NOMO-1 treated with DMSO at 0.1 percent for 48 hours (cell line): Measurements from ENCODE around the gene REG3G.
"Not testable (repeated sequence)": the region's sequence is repeated elsewhere in the genome, so short reads cannot be mapped to it uniquely, and the experiment has no call there.

Experiments
- DNase-seq: peaks from one replicate; lab custom pipeline; 2025; ENCODE audit not compliant: unreplicated experiment; lab: John Stamatoyannopoulos, UW

Gene REG3G

DNA sequence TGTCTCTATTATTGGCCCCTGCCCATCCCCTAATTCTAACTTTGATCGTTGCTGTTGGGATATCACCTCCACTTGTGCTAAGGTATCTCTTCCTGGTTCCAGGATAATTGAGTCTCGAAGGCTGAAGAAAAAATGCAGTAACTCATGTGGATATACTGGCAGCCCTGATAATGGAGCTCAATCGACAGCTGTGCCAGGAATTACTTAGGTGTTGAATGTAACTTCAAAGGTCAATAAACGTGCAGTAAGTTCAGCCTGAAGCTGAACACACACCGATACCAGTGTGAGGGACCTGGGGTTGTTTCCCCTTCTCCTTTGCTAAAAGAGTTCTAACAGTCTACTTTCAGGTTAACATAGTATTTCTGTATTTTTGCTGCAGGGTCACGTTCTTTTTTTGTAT lies 11.9 kb upstream of the REG3G start:
- DNase-seq, result no peak

DNA sequence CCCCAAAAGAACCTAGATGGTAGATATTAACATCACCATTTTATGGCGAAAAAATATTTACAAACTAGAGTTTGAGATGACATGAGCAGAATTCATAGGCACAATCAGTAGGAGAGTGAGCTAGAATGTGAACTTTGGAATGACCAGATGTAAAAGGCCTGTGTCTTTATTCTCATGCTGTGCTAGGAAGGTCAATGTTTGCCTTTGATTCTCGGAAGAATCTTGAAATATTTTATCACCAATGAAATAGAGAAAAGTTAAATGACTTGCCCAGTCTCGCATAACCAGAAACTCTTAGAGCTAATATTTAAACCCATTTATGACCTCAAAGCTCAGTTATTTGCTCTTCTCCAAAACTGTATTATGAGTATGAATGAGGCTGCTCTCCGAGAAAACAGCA lies 9.2 kb upstream of the REG3G start:
- DNase-seq, result no peak

GRCh38 chr2:79026061-79026460 lies 559 bp downstream of the REG3G start:
- no peak for DNase-seq

DNA sequence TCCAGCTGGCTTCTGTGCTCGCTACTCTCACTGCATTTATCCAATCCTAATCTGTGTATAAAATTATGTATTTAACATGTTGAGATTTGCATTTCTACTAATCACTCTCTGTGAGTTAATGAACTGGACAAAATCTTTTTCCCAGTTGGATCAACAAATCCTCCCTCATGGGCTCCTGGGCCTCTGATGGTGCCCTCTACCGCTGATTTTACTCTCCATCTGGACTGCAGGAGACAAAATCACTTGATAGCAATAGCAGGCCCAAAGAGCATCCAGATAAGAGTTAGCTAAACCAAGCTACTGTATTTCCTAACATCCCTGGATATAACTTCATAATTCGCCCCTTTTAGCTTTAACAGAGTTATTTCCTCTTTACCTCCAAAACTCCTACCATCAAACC lies 14.4 kb downstream of the REG3G start:
- no peak for DNase-seq

DNA sequence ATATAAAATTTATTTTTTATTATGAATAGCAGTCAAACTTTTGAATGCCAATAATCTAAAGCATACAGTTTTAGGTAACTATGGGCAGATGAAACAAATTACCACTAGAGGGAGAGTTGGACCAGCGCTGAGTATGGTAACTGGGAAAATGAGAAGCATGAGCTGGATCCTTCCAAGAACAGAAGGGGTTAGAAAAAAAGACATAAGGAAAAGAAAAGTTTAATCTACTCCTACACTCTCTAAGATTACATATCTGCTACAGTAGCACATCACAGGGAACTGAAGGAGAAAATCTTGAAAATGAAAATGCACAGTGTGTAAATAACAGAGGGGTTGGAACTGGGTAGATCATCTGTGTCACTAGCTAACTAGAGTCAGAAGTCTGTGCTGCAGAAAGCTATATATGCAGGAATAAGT lies 15.5 kb downstream of the REG3G start:
- DNase-seq, result no peak

- DNase-seq, result not testable (repeated sequence)
These were observed 28.0 kb downstream of the REG3G start for GRCh38 chr2:79053486-79053885.

GRCh38 chr2:79054769-79055168 lies 29.3 kb downstream of the REG3G start:
- not testable (repeated sequence) for DNase-seq

DNA sequence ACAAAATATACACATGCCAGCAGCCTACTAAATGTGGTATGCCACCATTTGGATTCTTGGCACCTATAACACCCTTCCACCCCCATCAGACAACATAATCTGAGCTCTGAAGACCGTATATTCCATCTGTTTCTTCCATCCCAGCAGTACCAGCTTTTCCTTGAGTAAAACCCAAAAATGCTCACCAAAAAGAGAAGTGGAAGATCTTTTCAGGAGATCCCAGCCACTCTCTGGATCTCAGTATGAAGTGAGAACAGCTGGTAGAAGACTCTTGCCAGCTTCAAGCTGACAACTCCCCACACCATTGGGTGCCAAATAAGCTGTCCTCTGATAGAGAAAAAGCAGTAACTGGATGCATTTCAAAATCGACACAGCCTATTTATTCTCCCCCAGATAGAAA lies 39.7 kb downstream of the REG3G start:
- DNase-seq, result no peak

DNA sequence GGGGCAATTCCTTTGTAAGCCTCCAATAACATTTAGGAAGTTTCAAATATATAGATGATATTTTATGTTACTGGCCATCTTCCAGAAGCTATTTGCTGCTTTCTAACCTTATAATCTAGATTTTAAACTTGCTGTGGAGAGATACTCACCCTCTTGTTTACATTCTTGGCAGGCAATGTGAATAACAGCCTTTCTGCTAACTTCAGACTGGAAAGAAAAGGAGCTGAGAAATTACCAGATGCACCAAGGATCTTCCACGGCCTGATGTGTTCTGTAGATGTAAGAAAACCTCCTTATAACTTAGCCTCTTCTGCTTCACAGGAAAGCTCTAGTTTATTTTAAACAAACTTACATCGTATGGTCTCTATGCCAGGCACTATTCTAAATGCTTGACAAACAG lies 45.6 kb downstream of the REG3G start:
- no peak for DNase-seq
